ENCODE results near the gene LARGE1.

The LARGE1 gene

GRCh38 chr22:33274214-33275072 lies 645.8 kb downstream of the LARGE1 start:
- DNase-seq = no peak

DNA sequence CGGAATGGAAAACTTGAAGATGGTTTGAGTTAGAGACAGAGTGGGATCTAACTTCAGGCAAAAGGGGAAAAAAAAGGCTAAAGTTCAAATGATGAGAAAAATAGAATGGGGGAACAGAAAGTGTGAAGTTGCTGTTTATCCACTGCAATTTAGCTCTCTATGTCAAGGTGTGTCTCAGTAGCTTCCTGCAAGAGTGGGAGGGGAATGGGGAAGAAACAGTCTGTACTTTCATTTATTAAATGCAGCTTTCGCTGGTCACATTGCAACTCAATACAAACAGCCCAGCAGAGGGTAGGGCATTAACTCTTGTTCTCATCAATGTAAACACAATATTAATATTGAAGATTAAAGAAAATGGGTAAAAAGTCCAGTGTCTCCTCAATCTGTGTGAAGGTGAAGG lies 647.4 kb downstream of the LARGE1 start:
- DNase-seq = no peak

DNA sequence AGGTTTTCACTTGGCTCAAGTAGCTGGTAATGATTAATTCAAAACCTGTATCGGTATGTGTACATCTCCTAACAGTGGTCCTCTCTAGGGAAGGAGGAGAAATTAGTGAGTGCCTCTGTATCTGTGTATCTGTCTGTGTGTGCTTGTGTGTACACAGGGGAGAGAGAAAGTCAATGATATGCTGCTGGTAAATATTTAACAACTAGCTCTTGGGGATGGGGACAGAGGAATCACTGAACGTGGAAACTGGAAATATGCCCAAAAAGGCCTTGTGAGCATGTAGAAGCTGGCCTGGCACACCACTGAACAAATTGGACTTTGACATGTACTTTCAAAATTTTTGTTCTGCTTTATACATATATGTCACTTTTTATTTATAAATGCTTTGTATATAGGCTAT lies 648.1 kb downstream of the LARGE1 start:
- DNase-seq = no peak

GRCh38 chr22:33271390-33272161 lies 648.7 kb downstream of the LARGE1 start:
- no peak for DNase-seq

DNA sequence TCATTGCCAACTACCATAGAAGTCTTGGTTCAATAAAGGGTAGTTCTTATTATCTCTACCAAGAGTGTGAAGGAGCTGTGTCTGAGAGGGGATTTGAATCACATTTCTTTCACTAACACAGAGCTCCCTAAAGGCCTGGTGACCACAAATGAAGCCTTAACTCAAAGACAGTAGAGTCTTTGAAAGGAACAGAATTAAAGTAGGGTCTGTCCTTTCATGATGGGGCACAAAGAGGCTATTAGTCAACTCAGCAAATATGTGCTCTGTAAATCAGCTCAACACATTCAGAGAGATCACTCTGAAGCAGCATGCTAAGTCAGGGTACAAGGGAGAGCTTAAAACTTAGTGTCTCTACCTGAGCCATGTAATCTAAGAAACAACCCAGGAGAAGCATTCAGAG lies 649.7 kb downstream of the LARGE1 start:
- no peak for DNase-seq

- no peak for DNase-seq
Observed at GRCh38 chr22:33261699-33262098, 658.6 kb downstream of the LARGE1 start.

DNA sequence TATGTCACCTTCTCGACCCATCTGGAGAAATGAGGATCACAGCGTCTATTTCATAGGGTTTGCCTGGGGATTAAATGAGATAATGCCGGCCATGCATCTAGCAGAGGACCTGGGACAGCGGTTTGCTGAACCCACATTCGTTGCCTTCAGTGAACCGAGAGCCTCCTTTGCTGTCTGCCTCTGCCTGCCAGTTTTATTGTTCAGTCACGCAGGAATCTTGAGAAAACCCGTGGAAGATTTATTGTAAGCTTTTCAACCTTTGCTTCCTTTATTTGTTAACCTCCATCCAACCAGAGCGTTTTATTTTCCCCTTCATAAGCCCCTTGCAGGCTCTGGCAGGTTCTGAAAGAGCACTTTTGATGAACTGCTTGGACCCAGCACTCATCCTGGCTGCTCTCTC lies 659.8 kb downstream of the LARGE1 start:
- no peak for DNase-seq

- DNase-seq = no peak
Observed at GRCh38 chr22:33255791-33256190, 664.5 kb downstream of the LARGE1 start.

DNA sequence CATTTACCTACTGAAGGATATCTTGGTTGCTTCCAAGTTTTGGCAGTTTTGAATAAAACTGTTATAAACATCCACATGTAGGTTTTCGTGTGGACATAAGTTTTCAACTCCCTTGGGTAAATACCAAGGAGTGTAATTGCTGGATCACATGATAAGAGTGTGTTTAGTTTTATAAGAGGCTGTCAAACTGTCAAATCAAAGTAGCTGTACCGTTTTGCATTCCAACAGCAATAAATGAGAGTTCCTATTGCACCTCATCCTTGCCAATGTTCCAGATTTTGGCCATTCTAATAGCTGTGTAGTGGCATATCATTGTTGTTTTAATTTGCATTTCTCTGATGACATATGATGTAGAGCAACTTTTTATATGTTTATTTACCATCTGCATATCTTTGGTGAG lies 671.3 kb downstream of the LARGE1 start:
- DNase-seq = no peak

GRCh38 chr22:33247758-33248157 lies 672.5 kb downstream of the LARGE1 start:
- no peak for DNase-seq

DNA sequence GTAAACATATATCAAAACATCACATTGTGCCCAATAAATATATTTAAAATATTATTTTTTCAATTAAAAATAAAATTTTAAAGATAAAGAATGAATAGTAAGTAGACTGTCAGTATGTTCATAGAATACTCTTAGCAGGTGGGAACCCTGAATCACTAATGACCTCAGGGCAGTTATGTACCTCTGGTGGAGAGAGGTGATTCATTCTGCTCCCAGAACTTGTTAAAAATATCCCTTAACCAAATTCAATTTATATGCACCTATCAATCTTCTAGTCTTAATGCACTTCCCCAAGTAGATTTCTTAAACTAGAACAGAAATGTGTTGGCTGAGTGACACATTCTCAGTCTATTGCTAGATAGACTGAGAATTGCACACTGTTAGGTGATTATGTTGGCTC lies 678.2 kb downstream of the LARGE1 start:
- no peak for DNase-seq

GRCh38 chr22:33240888-33241475 lies 679.3 kb downstream of the LARGE1 start:
- no peak for DNase-seq

- no peak for DNase-seq
Observed at GRCh38 chr22:33232071-33232470, 688.2 kb downstream of the LARGE1 start.

DNA sequence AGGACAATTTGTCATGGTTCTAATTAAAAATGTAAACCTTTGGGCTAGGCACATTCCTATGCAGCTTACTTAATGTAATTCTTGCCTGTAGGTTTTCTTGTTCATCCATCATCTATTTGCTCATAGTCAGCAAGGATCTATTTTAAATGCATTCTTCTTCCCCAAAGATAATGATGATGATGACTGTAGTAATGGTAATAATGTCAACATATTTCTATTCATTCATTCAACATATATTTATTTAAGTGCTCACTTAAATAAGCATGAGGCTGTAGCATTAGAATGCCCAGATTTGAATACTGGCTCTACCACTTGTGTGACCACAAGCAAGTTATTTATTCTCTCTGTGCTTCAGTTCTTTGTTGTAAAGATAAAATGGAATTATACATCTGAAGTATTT lies 692.5 kb downstream of the LARGE1 start:
- DNase-seq = no peak

DNA sequence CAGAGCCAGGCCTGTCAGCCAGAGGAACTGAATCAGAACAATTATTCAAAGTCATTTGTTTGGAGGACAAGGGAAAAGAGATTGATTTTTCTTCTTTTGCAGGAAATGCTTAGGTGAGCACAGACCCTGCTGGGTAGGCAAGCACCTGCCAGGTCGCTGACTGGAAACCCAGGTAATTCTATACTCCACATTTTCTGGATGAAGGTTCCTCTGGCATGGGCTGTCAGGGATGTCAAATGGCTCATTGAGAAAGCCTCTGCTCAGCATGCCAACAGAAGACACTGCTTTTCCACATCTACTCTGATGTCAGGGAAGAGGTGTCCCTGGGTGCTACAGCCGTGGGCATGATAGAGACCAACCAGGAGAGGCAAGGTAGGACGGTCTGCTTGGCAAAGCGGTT lies 695.4 kb downstream of the LARGE1 start:
- no peak for DNase-seq
